HepG2 (cell line): ENCODE measurements around the gene INTS1. TPM values are rescaled to one million over a fixed set of nuclear protein-coding genes. Genes with fewer than 3 reads are reported as not detected.

Source experiments
- BORCS8-MEF2B ChIP-seq: sonication (generic); formaldehyde crosslinking; IDR thresholded peaks from 2 replicates; pipeline ENCODE4 v1.8.0; 2022; ENCODE audit warnings: mild to moderate bottlenecking, missing genetic modification reagents
- ETV5 ChIP-seq: IDR thresholded peaks from 2 replicates; pipeline ENCODE4 v1.6.1; 2018; ENCODE audit warnings: missing biosample characterization, missing genetic modification reagents, inconsistent platforms, borderline replicate concordance
- HMG20A ChIP-seq: IDR thresholded peaks from 2 replicates; pipeline ENCODE4 v1.6.1; 2016; ENCODE audit warnings: borderline replicate concordance
- HMGA1 ChIP-seq: sonication (generic); formaldehyde crosslinking; conservative IDR thresholded peaks from 2 replicates; pipeline ENCODE4 v1.4.0; 2020; ENCODE audit warnings: missing genetic modification reagents
- KIAA2018 ChIP-seq: sonication (generic); formaldehyde crosslinking; IDR thresholded peaks from 2 replicates; pipeline ENCODE4 v1.5.0; 2020; ENCODE audit warnings: mild to moderate bottlenecking, missing genetic modification reagents, borderline replicate concordance
- MBNL3 ChIP-seq: fragments of 250-450 bp; sonication (Bioruptor Pico); conservative IDR thresholded peaks from 2 replicates; pipeline ENCODE4 v1.8.0; 2022; ENCODE audit warnings: mild to moderate bottlenecking, inconsistent platforms
- NR2F2 ChIP-seq: IDR thresholded peaks from 2 replicates; pipeline ENCODE4 v1.6.1; 2012; ENCODE audit warnings: low read depth, inconsistent platforms, borderline replicate concordance
- NR3C1 ChIP-seq: sonication (generic); formaldehyde crosslinking; IDR thresholded peaks from 2 replicates; pipeline ENCODE4 v1.4.0; 2020; ENCODE audit warnings: missing genetic modification reagents
- POLR2G ChIP-seq: fragments of 200-400 bp; formaldehyde crosslinking; IDR thresholded peaks from 2 replicates; pipeline ENCODE4 v1.6.1; 2018; ENCODE audit warnings: mild to moderate bottlenecking, low read depth, low read length, moderate library complexity
- TAF15 ChIP-seq: fragments of 200-400 bp; formaldehyde crosslinking; IDR thresholded peaks from one replicate; pipeline ENCODE4 v1.6.1; 2018; ENCODE audit warnings: mild to moderate bottlenecking, low read depth, low read length; ENCODE audit not compliant: poor library complexity, severe bottlenecking
- ZBTB14 ChIP-seq: sonication (generic); formaldehyde crosslinking; IDR thresholded peaks from 2 replicates; pipeline ENCODE4 v1.4.0; 2020; ENCODE audit warnings: missing genetic modification reagents
- ZFY ChIP-seq: sonication (generic); formaldehyde crosslinking; IDR thresholded peaks from 2 replicates; pipeline ENCODE4 v1.4.0; 2020; ENCODE audit warnings: missing genetic modification reagents
- ZMYM2 ChIP-seq: sonication (generic); formaldehyde crosslinking; IDR thresholded peaks from 2 replicates; pipeline ENCODE4 v1.8.0; 2022; ENCODE audit warnings: mild to moderate bottlenecking, missing genetic modification reagents
- ZNF124 ChIP-seq: sonication (generic); formaldehyde crosslinking; IDR thresholded peaks from 2 replicates; pipeline ENCODE4 v1.4.0; 2020; ENCODE audit warnings: missing genetic modification reagents
- ZNF235 ChIP-seq: sonication (generic); formaldehyde crosslinking; IDR thresholded peaks from 2 replicates; pipeline ENCODE4 v1.8.1; 2023; ENCODE audit warnings: mild to moderate bottlenecking, missing genetic modification reagents, borderline replicate concordance
- ZNF543 ChIP-seq: sonication (generic); formaldehyde crosslinking; IDR thresholded peaks from 2 replicates; pipeline ENCODE4 v1.4.0; 2020; ENCODE audit warnings: mild to moderate bottlenecking, missing genetic modification reagents
- ZNF777 ChIP-seq: sonication (generic); formaldehyde crosslinking; IDR thresholded peaks from 2 replicates; pipeline ENCODE4 v1.4.0; 2020; ENCODE audit warnings: missing genetic modification reagents
- ZSCAN5A ChIP-seq: sonication (generic); formaldehyde crosslinking; IDR thresholded peaks from 2 replicates; pipeline ENCODE4 v1.8.0; 2022; ENCODE audit warnings: mild to moderate bottlenecking, missing genetic modification reagents, borderline replicate concordance
- polyA plus RNA-seq, 8 experiments: library from polyadenylated mRNA; depleted of rRNA in 3 of 8; stranded (reverse) in 7 of 8; unstranded in 1 of 8; fragments of >200 nt; fragmentation: Illumina TruSeq in 4 of 8; extraction: Trizol in 4 of 8; gene quantifications; 2 replicates each; pipeline versions ENCODE4 v1.2.1 to v1.2.3, GENCODE V29; 2011 to 2016; ENCODE audit warnings: low read depth in 4 of 8, missing spikeins in 1 of 8, mixed read lengths in 1 of 8; ENCODE audit not compliant: insufficient read depth in 1 of 8
- total RNA-seq, 5 experiments: library from RNA; depleted of rRNA; stranded (reverse); fragments of >200 nt; fragmentation: Illumina TruSeq; extraction: Trizol; gene quantifications; 2 replicates each; pipeline ENCODE4 v1.2.3, GENCODE V29; 2016; ENCODE audit warnings: low read depth in 1 of 5
- TF ChIP-seq, protein P1 (sequence below): conservative IDR thresholded peaks from 2 replicates; pipeline ENCODE4 v1.6.1; 2018; ENCODE audit warnings: missing genetic modification reagents

Gene INTS1
- total and polyA plus RNA-seq, 2 of the 13 experiments (the other 11 are each of a cell fraction or from before 2014, with no cell fraction given): 13.7 to 29.0 TPM

DNA sequence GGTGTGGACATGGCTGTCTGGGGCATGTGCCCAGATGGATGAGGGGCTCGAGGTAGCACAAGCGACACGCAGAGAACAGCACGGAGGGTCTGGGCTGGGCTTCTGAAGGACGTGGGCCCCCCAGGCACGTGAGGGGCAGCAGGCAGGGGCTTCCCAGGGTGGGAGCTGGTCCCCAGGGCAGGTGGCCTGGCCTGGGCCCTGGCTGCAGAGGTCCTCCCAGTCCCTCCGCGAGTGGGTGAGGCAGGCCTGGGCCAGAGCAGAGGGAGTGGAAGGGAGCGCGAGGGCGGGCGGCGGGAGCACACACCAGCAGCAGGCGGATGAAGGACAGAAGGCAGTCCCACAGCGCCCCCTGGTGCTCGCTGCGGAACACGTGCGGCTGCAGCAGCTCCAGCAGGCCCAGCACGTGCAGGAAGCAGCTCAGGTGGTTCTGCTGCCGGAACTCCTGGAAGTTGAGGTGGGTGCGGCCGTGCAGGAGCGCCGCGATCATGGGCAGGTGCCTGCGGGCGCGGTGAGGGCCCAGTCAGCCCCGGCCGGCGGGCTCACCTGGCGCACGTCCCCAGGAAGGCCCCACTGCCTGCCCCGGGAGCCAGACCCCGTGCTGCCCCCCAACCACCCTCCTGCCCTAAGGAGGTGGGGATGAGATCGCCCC, 30.2 kb downstream of the INTS1 start (continued):
- no peak for TF ChIP-seq KIAA2018 (CRISPR knock-in tag)
- TF ChIP-seq TAF15: no peak
- TF ChIP-seq ZNF543 (CRISPR knock-in tag): 0 out of 2 replicates have a peak, but pooled peaks have one; percentile 25
- no peak for TF ChIP-seq ZBTB14 (CRISPR knock-in tag)
- TF ChIP-seq POLR2G: no peak
- no peak for TF ChIP-seq ZNF235 (CRISPR knock-in tag)
- no peak for TF ChIP-seq BORCS8-MEF2B (CRISPR knock-in tag)
- no peak for TF ChIP-seq NR2F2
- TF ChIP-seq HMGA1 (CRISPR knock-in tag): no peak
- TF ChIP-seq HMG20A: no peak
- peak; percentile 73 for TF ChIP-seq ZFY
- peak; percentile 55; the same call in 1 of the 2 replicates for TF ChIP-seq ETV5
- TF ChIP-seq NR3C1 (CRISPR knock-in tag): no peak
- TF ChIP-seq ZSCAN5A (CRISPR knock-in tag): no peak
- no peak for TF ChIP-seq ZNF777 (CRISPR knock-in tag)
- TF ChIP-seq, protein P1, sequence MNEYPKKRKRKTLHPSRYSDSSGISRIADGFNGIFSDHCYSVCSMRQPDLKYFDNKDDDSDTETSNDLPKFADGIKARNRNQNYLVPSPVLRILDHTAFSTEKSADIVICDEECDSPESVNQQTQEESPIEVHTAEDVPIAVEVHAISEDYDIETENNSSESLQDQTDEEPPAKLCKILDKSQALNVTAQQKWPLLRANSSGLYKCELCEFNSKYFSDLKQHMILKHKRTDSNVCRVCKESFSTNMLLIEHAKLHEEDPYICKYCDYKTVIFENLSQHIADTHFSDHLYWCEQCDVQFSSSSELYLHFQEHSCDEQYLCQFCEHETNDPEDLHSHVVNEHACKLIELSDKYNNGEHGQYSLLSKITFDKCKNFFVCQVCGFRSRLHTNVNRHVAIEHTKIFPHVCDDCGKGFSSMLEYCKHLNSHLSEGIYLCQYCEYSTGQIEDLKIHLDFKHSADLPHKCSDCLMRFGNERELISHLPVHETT (CRISPR knock-in tag): no peak
- peak; percentile 61 for TF ChIP-seq ZMYM2
- no peak for TF ChIP-seq MBNL3
- no peak for TF ChIP-seq ZNF124 (CRISPR knock-in tag)
